ENCODE measurements around the gene BNC2.
A peak's percentile ranks its signal among the peaks of the same experiment; 100 is the strongest.

BNC2 gene

DNA sequence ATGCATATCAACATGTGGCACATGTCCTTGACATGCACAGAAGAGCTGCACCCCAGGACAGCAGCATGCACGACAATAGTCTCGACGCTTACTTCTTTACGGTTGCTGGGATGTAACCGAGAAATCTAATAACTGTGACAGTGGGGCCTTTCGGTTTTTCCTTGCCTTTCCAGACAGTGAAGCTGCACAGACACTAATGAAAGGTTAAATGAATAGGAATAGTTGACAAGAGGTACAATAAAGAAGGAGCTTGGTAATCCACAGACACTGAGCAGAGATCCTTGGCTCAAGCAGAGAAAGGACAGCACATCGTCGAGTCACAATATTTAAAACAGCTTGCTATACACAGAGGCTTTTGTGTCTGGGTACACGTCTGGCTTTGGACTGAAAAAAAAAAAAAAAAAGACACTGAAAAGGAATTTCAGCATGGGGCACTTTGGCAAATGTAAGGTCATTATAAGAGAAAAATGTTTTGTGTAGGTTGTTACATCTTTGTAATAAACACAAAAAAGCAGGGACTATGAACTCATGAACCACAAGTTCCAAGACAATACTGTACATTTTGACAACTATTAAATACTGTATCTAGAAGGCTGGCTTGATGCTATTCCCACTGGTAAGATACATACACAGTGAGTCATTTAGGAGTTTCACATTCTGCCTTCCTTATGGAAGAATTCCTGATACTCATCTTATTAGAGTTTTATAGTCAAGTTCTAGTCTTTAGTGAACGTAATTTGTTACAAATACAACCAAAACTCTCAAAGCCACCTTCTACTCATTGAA, 5.6 kb downstream of the BNC2 start:
- peak overlapping the region; percentile 80 for H3K27ac ChIP-seq

GRCh38 chr9:16848179-16848578, 22.3 kb downstream of the BNC2 start:
- Histone ChIP-seq H3K36me3 (ENCODE audit: insufficient read depth, low read length) (no peaks in the 10 kb centered on the region), H3K4me3 (no peak overlapping the region), H3K9ac (ENCODE audit: insufficient read length) (no peak overlapping the region), H3K9me3 (ENCODE audit: low read depth, low read length) (no peaks in the 10 kb centered on the region), H3K27ac (no peak overlapping the region)
- no peak for DNase-seq (ENCODE audit: low read depth, low spot score)
- TF ChIP-seq POLR2AphosphoS5 (IDR thresholded peaks at IDR 0.05; ENCODE audit: borderline replicate concordance, low read depth, low read length) = no peak
- no peak for TF ChIP-seq FOXP2 (optimal IDR thresholded peaks at IDR 0.05; ENCODE audit: control extremely low read depth, extremely low read length, insufficient read depth)
- TF ChIP-seq EZH2 (IDR thresholded peaks at IDR 0.05) = no peak

More for the DNA sequence above, 5.6 kb downstream of the BNC2 start:
- Histone ChIP-seq H3K36me3 (ENCODE audit: insufficient read depth, low read length) (no peaks in the 10 kb centered on the region), H3K9me3 (ENCODE audit: low read depth, low read length) (no peaks in the 10 kb centered on the region), H3K4me3 (peak overlapping the region; percentile 64), H3K9ac (ENCODE audit: insufficient read length) (peak overlapping the region; percentile 30)
- TF ChIP-seq POLR2AphosphoS5 (IDR thresholded peaks at IDR 0.05; ENCODE audit: borderline replicate concordance, low read depth, low read length) = no peak
- no peak for TF ChIP-seq FOXP2 (optimal IDR thresholded peaks at IDR 0.05; ENCODE audit: control extremely low read depth, extremely low read length, insufficient read depth)
- no peak for TF ChIP-seq EZH2 (IDR thresholded peaks at IDR 0.05)
- DNase-seq (ENCODE audit: low read depth, low spot score) = no peak

DNA sequence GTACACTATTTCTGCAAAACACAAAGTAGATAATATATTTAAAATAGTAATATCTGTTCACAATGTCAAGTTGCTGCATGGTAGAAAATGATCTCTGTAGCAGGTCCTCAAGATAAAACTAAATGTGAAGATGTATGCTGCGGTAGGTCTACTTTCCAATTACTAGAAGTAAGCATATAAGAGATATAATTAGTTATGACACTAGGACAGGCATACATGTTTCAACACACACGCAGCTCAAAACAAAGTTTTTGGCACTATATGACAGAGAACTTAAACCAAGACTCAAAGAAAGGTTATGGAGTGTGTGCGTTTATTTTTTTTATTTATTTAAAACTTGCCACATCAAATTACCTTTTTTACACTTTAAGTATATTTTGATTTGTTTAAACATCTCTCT, 23.5 kb downstream of the BNC2 start:
- no peaks in the 10 kb centered on the region for H3K9me3 ChIP-seq (ENCODE audit: low read depth, low read length)
- no peak overlapping the region for H3K4me3 ChIP-seq
- TF ChIP-seq FOXP2 (optimal IDR thresholded peaks at IDR 0.05; ENCODE audit: control extremely low read depth, extremely low read length, insufficient read depth) (no peak), EZH2 (IDR thresholded peaks at IDR 0.05) (no peak), POLR2AphosphoS5 (IDR thresholded peaks at IDR 0.05; ENCODE audit: borderline replicate concordance, low read depth, low read length) (no peak)
- H3K27ac ChIP-seq = no peak overlapping the region
- DNase-seq (ENCODE audit: low read depth, low spot score) = no peak
- no peak overlapping the region for H3K9ac ChIP-seq (ENCODE audit: insufficient read length)
- no peaks in the 10 kb centered on the region for H3K36me3 ChIP-seq (ENCODE audit: insufficient read depth, low read length)

DNA sequence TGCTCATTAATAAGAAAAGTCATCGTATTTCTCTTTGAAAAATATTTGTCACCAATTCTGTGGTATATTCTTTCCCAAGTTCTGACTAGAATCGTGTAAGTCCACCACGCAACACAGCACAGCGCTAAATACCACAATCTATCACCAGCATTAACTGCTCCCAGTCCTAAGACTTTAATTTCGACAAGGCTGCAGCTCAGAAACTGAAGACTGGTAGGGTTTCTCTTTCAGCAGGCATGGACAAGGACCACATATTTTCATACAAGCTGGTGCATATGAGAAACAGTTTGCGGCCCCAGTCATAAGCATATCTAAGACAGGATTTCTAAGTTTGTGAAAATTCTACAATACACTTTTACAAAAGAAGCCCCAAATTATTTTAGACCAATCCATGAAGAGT, 24.1 kb downstream of the BNC2 start:
- Histone ChIP-seq H3K27ac (no peak overlapping the region), H3K9ac (ENCODE audit: insufficient read length) (no peak overlapping the region), H3K36me3 (ENCODE audit: insufficient read depth, low read length) (no peaks in the 10 kb centered on the region), H3K4me3 (no peak overlapping the region), H3K9me3 (ENCODE audit: low read depth, low read length) (no peaks in the 10 kb centered on the region)
- TF ChIP-seq FOXP2 (optimal IDR thresholded peaks at IDR 0.05; ENCODE audit: control extremely low read depth, extremely low read length, insufficient read depth) (no peak), EZH2 (IDR thresholded peaks at IDR 0.05) (no peak), POLR2AphosphoS5 (IDR thresholded peaks at IDR 0.05; ENCODE audit: borderline replicate concordance, low read depth, low read length) (no peak)
- DNase-seq (ENCODE audit: low read depth, low spot score) = no peak

- no peak overlapping the region for H3K4me3 ChIP-seq
- 0 out of 2 replicates have a peak overlapping the region, but pooled peaks have one; percentile 4 for H3K27ac ChIP-seq
- TF ChIP-seq POLR2AphosphoS5 (IDR thresholded peaks at IDR 0.05; ENCODE audit: borderline replicate concordance, low read depth, low read length) (no peak), EZH2 (IDR thresholded peaks at IDR 0.05) (no peak), FOXP2 (optimal IDR thresholded peaks at IDR 0.05; ENCODE audit: control extremely low read depth, extremely low read length, insufficient read depth) (no peak)
- DNase-seq (ENCODE audit: low read depth, low spot score) = no peak
- no peaks in the 10 kb centered on the region for H3K36me3 ChIP-seq (ENCODE audit: insufficient read depth, low read length)
- no peak overlapping the region for H3K9ac ChIP-seq (ENCODE audit: insufficient read length)
- no peaks in the 10 kb centered on the region for H3K9me3 ChIP-seq (ENCODE audit: low read depth, low read length)
These were observed 35.7 kb downstream of the BNC2 start for GRCh38 chr9:16834817-16835216.

GRCh38 chr9:16833296-16833835, 37.1 kb downstream of the BNC2 start:
- DNase-seq (ENCODE audit: low read depth, low spot score) = no peak
- Histone ChIP-seq H3K27ac (peak overlapping the region; percentile 34; the same call in 1 of the 2 replicates), H3K36me3 (ENCODE audit: insufficient read depth, low read length) (no peaks in the 10 kb centered on the region), H3K4me3 (no peak overlapping the region), H3K9me3 (ENCODE audit: low read depth, low read length) (no peaks in the 10 kb centered on the region), H3K9ac (ENCODE audit: insufficient read length) (no peak overlapping the region)
- TF ChIP-seq EZH2 (IDR thresholded peaks at IDR 0.05) = no peak

- Histone ChIP-seq H3K9me3 (ENCODE audit: low read depth, low read length) (no peaks in the 10 kb centered on the region), H3K27ac (0 out of 2 replicates have a peak overlapping the region, but pooled peaks have one; percentile 42), H3K36me3 (ENCODE audit: insufficient read depth, low read length) (no peaks in the 10 kb centered on the region), H3K9ac (ENCODE audit: insufficient read length) (no peak overlapping the region), H3K4me3 (no peak overlapping the region)
- no peak for TF ChIP-seq POLR2AphosphoS5 (IDR thresholded peaks at IDR 0.05; ENCODE audit: borderline replicate concordance, low read depth, low read length)
- TF ChIP-seq EZH2 (IDR thresholded peaks at IDR 0.05) = no peak
- TF ChIP-seq FOXP2 (optimal IDR thresholded peaks at IDR 0.05; ENCODE audit: control extremely low read depth, extremely low read length, insufficient read depth) = no peak
- no peak for DNase-seq (ENCODE audit: low read depth, low spot score)
These were observed 38.4 kb downstream of the BNC2 start for GRCh38 chr9:16832101-16832500.

GRCh38 chr9:16830806-16831205, 39.7 kb downstream of the BNC2 start:
- TF ChIP-seq POLR2AphosphoS5 (IDR thresholded peaks at IDR 0.05; ENCODE audit: borderline replicate concordance, low read depth, low read length) = no peak
- TF ChIP-seq EZH2 (IDR thresholded peaks at IDR 0.05) = no peak
- TF ChIP-seq FOXP2 (optimal IDR thresholded peaks at IDR 0.05; ENCODE audit: control extremely low read depth, extremely low read length, insufficient read depth) = no peak
- DNase-seq (ENCODE audit: low read depth, low spot score) = no peak
- H3K9me3 ChIP-seq (ENCODE audit: low read depth, low read length) = no peaks in the 10 kb centered on the region
- no peak overlapping the region for H3K9ac ChIP-seq (ENCODE audit: insufficient read length)
- H3K36me3 ChIP-seq (ENCODE audit: insufficient read depth, low read length) = no peaks in the 10 kb centered on the region
- H3K27ac ChIP-seq = peak overlapping the region; percentile 72
- no peak overlapping the region for H3K4me3 ChIP-seq
